Measurements from ENCODE around the gene BMPER.

The BMPER gene

GRCh38 chr7:34062341-34062740, 157.0 kb downstream of the BMPER start:
- DNase-seq (ENCODE audit: low spot score): no peak

- no peak for DNase-seq (ENCODE audit: low spot score)
These were observed 157.5 kb downstream of the BMPER start for GRCh38 chr7:34062826-34063225.

- no peak for DNase-seq (ENCODE audit: low spot score)
These were observed 159.3 kb downstream of the BMPER start for GRCh38 chr7:34064519-34065158.

DNA sequence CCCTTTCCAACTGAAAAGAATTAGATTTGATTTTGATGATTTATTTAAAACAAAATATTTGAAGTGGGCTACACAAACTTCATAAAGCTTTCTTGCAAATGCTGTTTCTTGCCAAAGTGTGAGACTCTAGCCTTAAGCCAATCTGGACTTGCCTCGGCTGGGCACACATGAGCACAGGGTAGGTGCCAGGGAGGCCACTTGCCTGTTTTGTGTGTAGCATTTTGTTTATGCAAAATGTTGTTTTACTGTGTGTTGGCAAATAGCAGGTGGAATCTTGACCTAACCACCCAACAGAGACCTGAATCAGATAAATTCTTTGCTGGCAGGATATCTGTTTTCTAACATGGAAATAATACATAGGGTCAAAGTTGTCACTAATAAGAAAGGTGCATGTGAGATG, 161.1 kb downstream of the BMPER start:
- DNase-seq (ENCODE audit: low spot score): no peak

GRCh38 chr7:34067005-34067778, 161.9 kb downstream of the BMPER start:
- DNase-seq (ENCODE audit: low spot score): no peak

DNA sequence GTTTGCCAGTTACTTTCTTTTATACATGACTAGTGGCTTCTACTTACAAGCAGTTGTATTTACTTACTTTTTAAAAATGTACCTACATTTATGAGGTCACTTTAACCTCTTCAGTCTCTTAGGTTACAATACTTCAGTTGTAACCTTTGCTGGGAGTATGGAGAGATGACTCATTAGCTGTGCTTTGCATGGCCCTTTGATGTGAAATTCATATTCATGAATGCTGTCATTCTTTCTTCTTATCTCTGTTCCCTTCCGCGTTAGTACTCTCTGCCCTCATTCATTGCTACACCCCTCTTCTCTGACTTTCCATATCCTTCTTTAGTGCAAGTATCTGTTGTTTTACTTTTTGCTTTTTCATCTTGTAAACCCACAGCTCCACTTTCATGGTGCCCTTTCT, 164.3 kb downstream of the BMPER start:
- no peak for DNase-seq (ENCODE audit: low spot score)

DNA sequence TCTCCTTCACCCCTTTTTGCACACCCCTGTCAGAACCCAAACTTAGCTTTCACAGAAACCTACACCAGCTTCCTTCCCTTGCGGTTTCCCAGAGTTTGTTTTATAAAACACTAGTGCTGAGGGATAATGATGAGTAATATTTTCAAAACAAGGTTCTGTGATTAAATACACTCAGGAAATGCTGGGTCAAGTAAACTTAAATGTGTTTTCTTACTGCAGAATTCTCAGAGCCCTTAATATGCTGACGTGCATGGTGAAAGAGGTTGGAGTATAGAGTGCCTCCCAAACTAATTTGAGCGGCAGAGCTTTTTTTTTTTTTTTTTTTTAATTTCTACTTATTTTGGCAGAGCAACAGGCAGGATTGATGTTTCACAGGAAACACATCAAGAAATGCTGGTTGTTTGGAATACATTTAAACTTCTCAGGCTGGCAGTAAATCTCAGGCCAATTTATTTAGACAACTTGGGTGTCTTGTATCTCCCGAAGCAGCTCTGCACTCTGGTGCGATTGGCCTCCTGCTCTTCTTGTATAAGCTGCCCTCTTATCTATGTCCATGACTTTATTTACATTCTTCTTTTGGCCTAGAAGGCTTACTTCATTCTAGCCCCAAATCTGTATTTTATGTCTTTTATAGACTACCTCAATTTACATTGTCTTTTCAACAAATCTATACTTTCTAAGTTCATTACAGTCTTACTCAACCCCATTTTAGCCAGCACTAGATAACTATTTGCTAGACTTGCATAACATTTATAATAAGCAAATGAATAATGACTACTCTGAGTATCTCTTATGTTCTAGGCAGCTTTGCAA, 165.4 kb downstream of the BMPER start:
- DNase-seq (ENCODE audit: low spot score): no peak

- no peak for DNase-seq (ENCODE audit: low spot score)
These were observed 168.3 kb downstream of the BMPER start for GRCh38 chr7:34073676-34074075.

GRCh38 chr7:34074421-34074820, 169.1 kb downstream of the BMPER start:
- no peak for DNase-seq (ENCODE audit: low spot score)

GRCh38 chr7:34075523-34076370, 170.4 kb downstream of the BMPER start:
- DNase-seq (ENCODE audit: low spot score): no peak

GRCh38 chr7:34077168-34077567, 171.8 kb downstream of the BMPER start:
- DNase-seq (ENCODE audit: low spot score): no peak

GRCh38 chr7:34078864-34079263, 173.5 kb downstream of the BMPER start:
- DNase-seq (ENCODE audit: low spot score): no peak

DNA sequence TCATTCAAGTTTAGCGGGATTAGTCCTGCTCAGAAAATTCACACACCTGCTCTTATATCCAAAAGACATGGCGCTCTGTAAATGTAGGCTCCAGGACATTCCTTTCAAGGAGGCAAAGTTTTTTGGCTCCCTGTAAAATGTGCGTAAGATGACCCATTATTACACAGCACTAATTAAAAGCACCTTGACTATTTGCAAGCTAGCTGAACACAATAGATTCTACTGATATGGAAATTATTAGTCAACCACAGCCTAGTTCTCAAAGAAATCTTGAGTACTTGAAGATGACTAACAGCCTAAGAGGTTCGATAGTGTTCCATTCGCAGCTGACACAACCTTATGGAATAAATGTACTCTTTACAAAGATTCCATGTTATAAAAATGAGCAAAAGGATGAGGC, 175.2 kb downstream of the BMPER start:
- no peak for DNase-seq (ENCODE audit: low spot score)

DNA sequence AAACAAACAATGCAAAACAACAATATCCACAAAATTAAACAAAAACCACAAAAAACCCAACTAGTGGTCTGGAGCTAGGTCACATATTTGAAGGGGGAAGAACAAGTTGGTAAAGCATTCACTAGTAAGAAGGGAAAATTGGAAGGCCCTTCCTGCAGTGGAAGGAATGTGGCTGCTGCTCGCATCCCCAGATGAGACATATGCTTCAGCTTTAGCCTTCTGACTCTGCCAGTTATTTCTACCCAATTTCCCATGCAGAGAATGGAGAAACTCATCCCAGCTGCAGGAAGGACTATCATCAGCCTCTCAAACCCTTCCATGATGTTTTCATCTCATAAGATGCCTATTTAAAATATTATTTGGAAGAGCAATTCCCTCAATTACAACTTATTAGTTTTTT, 176.6 kb downstream of the BMPER start:
- DNase-seq (ENCODE audit: low spot score): no peak

DNA sequence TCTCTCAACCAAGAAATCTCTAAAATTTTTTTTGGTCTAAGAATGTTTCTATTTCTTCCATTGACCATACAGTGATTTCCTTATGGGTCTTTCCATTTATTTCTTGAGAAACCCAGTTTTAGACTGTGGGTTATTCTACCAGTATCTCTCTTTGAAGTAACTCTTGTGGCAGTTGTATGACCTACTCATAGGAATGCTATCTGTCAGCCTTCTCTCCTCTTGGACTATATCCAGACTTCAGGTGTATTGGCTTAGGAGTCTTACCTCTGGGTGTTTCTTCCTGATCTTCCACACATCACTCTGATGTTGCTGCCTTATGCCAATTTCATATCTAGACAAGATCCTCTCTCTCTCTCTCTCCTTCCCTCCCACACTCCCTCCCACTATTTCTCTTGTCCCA, 178.1 kb downstream of the BMPER start:
- DNase-seq (ENCODE audit: low spot score): no peak

DNA sequence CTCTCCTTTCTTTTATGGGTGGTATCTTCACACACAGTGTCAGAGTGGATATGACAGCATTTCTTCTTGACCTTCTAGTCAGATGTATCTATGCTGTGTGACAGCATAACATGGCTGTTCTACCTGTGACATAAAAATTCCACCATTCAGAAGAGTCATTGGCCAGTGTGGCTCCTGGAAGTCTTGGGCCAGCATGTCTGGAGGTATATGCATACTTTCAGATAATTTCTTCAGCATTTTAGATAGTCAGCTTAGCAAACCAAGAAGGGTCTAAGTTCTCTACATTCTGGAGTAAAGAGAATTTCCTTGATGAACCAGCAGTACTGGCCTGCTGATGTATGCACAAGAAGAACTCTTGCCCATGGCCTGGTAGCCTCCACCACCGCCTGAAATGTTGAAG, 179.3 kb downstream of the BMPER start:
- no peak for DNase-seq (ENCODE audit: low spot score)

DNA sequence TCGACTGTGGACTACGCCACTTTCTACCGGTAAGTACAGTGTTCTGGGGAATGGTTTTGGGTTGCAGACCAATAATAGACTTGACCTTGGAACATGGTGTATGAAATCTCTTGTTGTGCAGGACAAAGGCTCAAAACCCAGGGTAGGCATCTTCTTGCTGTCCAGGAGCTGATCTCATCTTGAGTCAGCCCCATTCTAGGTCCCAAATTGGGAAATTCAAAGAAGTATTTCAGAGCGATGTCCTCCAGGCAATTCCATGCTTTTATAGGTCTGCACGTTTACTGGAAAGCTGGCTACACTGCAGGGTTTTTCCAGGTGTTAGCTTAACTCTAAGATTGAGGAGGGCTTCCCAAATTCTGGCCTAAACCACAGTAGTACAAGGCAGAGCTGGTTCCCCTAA, 180.7 kb downstream of the BMPER start:
- no peak for DNase-seq (ENCODE audit: low spot score)

- DNase-seq (ENCODE audit: low spot score): no peak
These were observed 181.6 kb downstream of the BMPER start for GRCh38 chr7:34086981-34087380.

- DNase-seq (ENCODE audit: low spot score): no peak
These were observed 182.9 kb downstream of the BMPER start for GRCh38 chr7:34087892-34088891.

GRCh38 chr7:34090816-34091215, 185.5 kb downstream of the BMPER start:
- DNase-seq (ENCODE audit: low spot score): no peak

Measured in CD4-positive, alpha-beta T cell treated with Interleukin-6 at 100 ng/mL for 8 hours (primary cell).